A549 (cell line): ENCODE data around the gene DUOX1. TPM values are rescaled to one million over a fixed set of nuclear protein-coding genes. Genes with fewer than 3 reads are reported as not detected.

Source experiments
- ATAC-seq, 2 experiments: fragments of 200-7000 bp in 1 of 2; fragments of >200 bp in 1 of 2; cut with Nextera tagmentation in 1 of 2; cut with Tn5 transposase in 1 of 2; 3 replicates each; pipeline versions ENCODE4 v1.8.0 to v1.9.1; 2018 to 2020; ENCODE audit warnings: mild to moderate bottlenecking in 1 of 2, moderate library complexity in 1 of 2
- CTCF ChIA-PET: fragments of 300-600 bp; sonication (Branson Sonifier 250); formaldehyde crosslinking; extraction: SDS; loops from one replicate; lab custom pipeline; 2021; ENCODE audit warnings: antibody characterized with exemption, inconsistent platforms; lab: Yijun Ruan, JAX
- POLR2A ChIA-PET: fragments of 350-600 bp; formaldehyde crosslinking; extraction: SDS; loops from one replicate; lab custom pipeline; 2021; ENCODE audit warnings: antibody characterized with exemption, inconsistent platforms; lab: Yijun Ruan, JAX
- DNase-seq, 2 experiments: peaks; one replicate each; pipeline versions ENCODE4 v3.0.0 to v3.0.0-alpha.2; 2011 to 2016; ENCODE audit warnings: low read depth in 1 of 2, low spot score in 1 of 2
- FAIRE-seq: peaks from 2 replicates; lab custom pipeline; 2011; peaks lifted over from hg19 to GRCh38; lab: Jason Lieb, UNC
- H3K27ac ChIP-seq, 2 experiments: fragments of >200 bp; sonication (Bioruptor Twin); formaldehyde crosslinking; 3 replicates each; pipeline ENCODE4 v1.5.1; 2016 to 2017
- H3K4me1 ChIP-seq: fragments of >200 bp; sonication (Bioruptor Twin); formaldehyde crosslinking; 3 replicates; pipeline ENCODE4 v1.6.1; 2016
- H3K4me2 ChIP-seq: fragments of >200 bp; sonication (Bioruptor Twin); formaldehyde crosslinking; 3 replicates; pipeline ENCODE4 v1.6.1; 2016
- H3K4me3 ChIP-seq: fragments of >200 bp; sonication (Bioruptor Twin); formaldehyde crosslinking; 3 replicates; pipeline ENCODE4 v1.5.1; 2016
- H3K9me3 ChIP-seq: fragments of >200 bp; sonication (Bioruptor Twin); formaldehyde crosslinking; 3 replicates; pipeline ENCODE4 v1.6.1; 2016
- CBX2 ChIP-seq: fragments of 200-600 bp; sonication (generic); IDR thresholded peaks from 2 replicates; pipeline ENCODE4 v1.6.1; 2016; ENCODE audit warnings: low read depth, mild to moderate bottlenecking, borderline replicate concordance
- CHD4 ChIP-seq: fragments of 200-600 bp; sonication (generic); IDR thresholded peaks from 2 replicates; pipeline ENCODE4 v1.6.1; 2016; ENCODE audit warnings: antibody characterized with exemption, mild to moderate bottlenecking, borderline replicate concordance
- CTCF ChIP-seq: fragments of >200 bp; sonication (Bioruptor Twin); formaldehyde crosslinking; IDR thresholded peaks from 3 replicates; pipeline ENCODE4 v1.5.1; 2016
- E2F6 ChIP-seq: IDR thresholded peaks from 2 replicates; pipeline ENCODE4 v1.6.1; 2012; ENCODE audit warnings: low read depth, borderline replicate concordance
- EHMT2 ChIP-seq: fragments of 200-600 bp; sonication (generic); IDR thresholded peaks from 2 replicates; pipeline ENCODE4 v1.6.1; 2016; ENCODE audit warnings: antibody characterized with exemption, low read depth, mild to moderate bottlenecking, moderate library complexity
- FOSL2 ChIP-seq, 2 experiments: fragments of 450-650 bp in 1 of 2; fragments of >200 bp in 1 of 2; sonication (Bioruptor Twin) in 1 of 2; formaldehyde crosslinking; IDR thresholded peaks; 2 replicates each; pipeline versions ENCODE4 v1.5.0 to v1.6.1; 2016 to 2020; ENCODE audit warnings: mild to moderate bottlenecking in 1 of 2, moderate library complexity in 1 of 2
- HDAC2 ChIP-seq: fragments of 200-600 bp; sonication (generic); IDR thresholded peaks from 2 replicates; pipeline ENCODE4 v1.6.1; 2016
- HES2 ChIP-seq: fragments of >200 bp; sonication (Bioruptor Twin); formaldehyde crosslinking; IDR thresholded peaks from 2 replicates; pipeline ENCODE4 v1.6.1; 2016
- HEYL ChIP-seq: fragments of 250-450 bp; sonication (Bioruptor Pico); IDR thresholded peaks from 2 replicates; pipeline ENCODE4 v1.8.0; 2021; ENCODE audit warnings: mild to moderate bottlenecking, moderate library complexity
- MAX ChIP-seq: IDR thresholded peaks from 2 replicates; pipeline ENCODE4 v1.6.1; 2012
- MAZ ChIP-seq: fragments of 150-350 bp; IDR thresholded peaks from 2 replicates; pipeline ENCODE4 v1.6.1; 2014; ENCODE audit warnings: antibody characterized with exemption, low read depth, low read length, borderline replicate concordance
- NFE2L2 ChIP-seq: fragments of 150-350 bp; conservative IDR thresholded peaks from 2 replicates; pipeline ENCODE4 v1.6.1; 2014; ENCODE audit warnings: low read length
- NPAS2 ChIP-seq: fragments of 250-450 bp; sonication (Bioruptor Pico); IDR thresholded peaks from 2 replicates; pipeline ENCODE4 v1.8.0; 2022; ENCODE audit warnings: mild to moderate bottlenecking, moderate library complexity, borderline replicate concordance
- NR3C1 ChIP-seq: fragments of >200 bp; sonication (Bioruptor Twin); formaldehyde crosslinking; IDR thresholded peaks from 3 replicates; pipeline ENCODE4 v1.6.1; 2017
- RAD21 ChIP-seq, 2 experiments: fragments of >200 bp in 1 of 2; sonication (Bioruptor Twin) in 1 of 2; formaldehyde crosslinking in 1 of 2; IDR thresholded peaks in 1 of 2; conservative IDR thresholded peaks in 1 of 2; 2 replicates in 1 of 2; 3 replicates in 1 of 2; pipeline ENCODE4 v1.6.1; 2012 to 2018; ENCODE audit warnings: inconsistent platforms in 1 of 2
- RARB ChIP-seq: fragments of 250-450 bp; sonication (Bioruptor Pico); IDR thresholded peaks from 2 replicates; pipeline ENCODE4 v1.8.0; 2021; ENCODE audit warnings: mild to moderate bottlenecking, moderate library complexity
- RFX5 ChIP-seq: fragments of 450-650 bp; IDR thresholded peaks from 2 replicates; pipeline ENCODE4 v1.7.1; 2014; ENCODE audit warnings: antibody characterized with exemption, mild to moderate bottlenecking, moderate library complexity
- TP53 ChIP-seq: fragments of 250-450 bp; sonication (Bioruptor Pico); IDR thresholded peaks from 2 replicates; pipeline ENCODE4 v1.5.0; 2021; ENCODE audit warnings: mild to moderate bottlenecking, moderate library complexity
- USF2 ChIP-seq: fragments of 450-650 bp; IDR thresholded peaks from 2 replicates; pipeline ENCODE4 v1.6.1; 2014; ENCODE audit warnings: antibody characterized with exemption
- ZNF302 ChIP-seq: fragments of 250-450 bp; sonication (Bioruptor Pico); IDR thresholded peaks from 2 replicates; pipeline ENCODE4 v1.9.0; 2021; ENCODE audit warnings: inconsistent platforms, mild to moderate bottlenecking, moderate library complexity
- ZSCAN20 ChIP-seq: fragments of 250-450 bp; sonication (Bioruptor Pico); IDR thresholded peaks from 2 replicates; pipeline ENCODE4 v1.8.0; 2022; ENCODE audit warnings: mild to moderate bottlenecking, moderate library complexity
- WGBS: methylation state at CpG from one replicate; pipeline ENCODE4 v1.1.6; 2017; ENCODE audit errors: missing lambda C conversion rate; 5-methylcytosine and 5-hydroxymethylcytosine counted together
- polyA plus RNA-seq, 4 experiments: library from polyadenylated mRNA; depleted of rRNA in 3 of 4; stranded (reverse); fragments of >200 nt; fragmentation: RNase III in 1 of 4; extraction: RNeasy Plus Mini Kit Qiagen cat#74134 plus additional on column Dnase treatment in 1 of 4; gene quantifications; 2 replicates in 3 of 4; 3 replicates in 1 of 4; pipeline ENCODE4 v1.2.3, GENCODE V29; 2011 to 2017

Gene DUOX1
- polyA plus RNA-seq, 2 of the 4 experiments (the other 2 are of a cell fraction): not detected

GRCh38 chr15:45132844-45133560 lies 3.2 kb downstream of the DUOX1 start:
- ChIA-PET POLR2A (no interaction called here), CTCF (interaction anchor here (0.9 to 2.1 kb wide), 3 partner anchors 11 to 30 kb away, joined by 4 to 6 read pairs (median 5); no protein-coding TSS in a partner anchor)
- H3K4me1 ChIP-seq: no peaks in the 10 kb centered on the region
- H3K27ac ChIP-seq: no peak overlapping the region
- H3K9me3 ChIP-seq: no peaks in the 10 kb centered on the region
- no peak overlapping the region for H3K4me3 ChIP-seq
- FAIRE-seq: no peak
- no peak overlapping the region for H3K4me2 ChIP-seq
- peak in 1 of 2 experiments; percentile 17; a peak in 2 of 6 replicates for ATAC-seq
- TF ChIP-seq RFX5 (no peak), HES2 (no peak), FOSL2 (IDR thresholded peaks at IDR 0.05) (no peak), FOSL2 (CRISPR knock-in tag; IDR thresholded peaks at IDR 0.05) (no peak)
- TF ChIP-seq, all 56 proteins: peak for 0
- 71% methylated on average over 3 of the region's 3 CpGs for WGBS
- no peak for DNase-seq

- WGBS: 74% methylated on average over 5 of the region's 5 CpGs
These were observed 3.7 kb downstream of the DUOX1 start for GRCh38 chr15:45133561-45133920.

GRCh38 chr15:45134046-45134445 lies 4.3 kb downstream of the DUOX1 start:
- DNase-seq: no peak
- WGBS: 70% methylated on average over 3 of the region's 7 CpGs

More at GRCh38 chr15:45133561-45133920, 3.7 kb downstream of the DUOX1 start:
- POLR2A ChIA-PET: no interaction called here
- FAIRE-seq: no peak
- Histone ChIP-seq H3K4me1 (no peaks in the 10 kb centered on the region), H3K4me2 (no peak overlapping the region), H3K4me3 (no peak overlapping the region), H3K27ac (no peak overlapping the region), H3K9me3 (no peaks in the 10 kb centered on the region)
- TF ChIP-seq CHD4: no peak
- no peak for TF ChIP-seq NR3C1
- no peak for TF ChIP-seq CTCF
- TF ChIP-seq EHMT2: no peak
- TF ChIP-seq NPAS2 (CRISPR knock-in tag): no peak
- TF ChIP-seq MAZ: no peak
- no peak for TF ChIP-seq E2F6
- no peak for TF ChIP-seq HES2
- TF ChIP-seq ZNF302 (CRISPR knock-in tag): no peak
- no peak for TF ChIP-seq RARB (CRISPR knock-in tag)
- TF ChIP-seq USF2: no peak
- no peak for TF ChIP-seq ZSCAN20 (CRISPR knock-in tag)
- TF ChIP-seq RAD21 (conservative IDR thresholded peaks at IDR 0.05 in 1 of 2, IDR thresholded peaks at IDR 0.05 in 1 of 2): no peak
- TF ChIP-seq CBX2: no peak
- ATAC-seq: no peak
- no peak for DNase-seq
- CTCF ChIA-PET: interaction anchor here (1.6 to 2.1 kb wide), 2 partner anchors 12 to 15 kb away, joined by 4 to 6 read pairs; no protein-coding TSS in a partner anchor

More at GRCh38 chr15:45134046-45134445, 4.3 kb downstream of the DUOX1 start:
- no peaks in the 10 kb centered on the region for H3K9me3 ChIP-seq
- TF ChIP-seq HDAC2: no peak
- no peak for TF ChIP-seq EHMT2
- TF ChIP-seq MAX: no peak
- no peak for TF ChIP-seq ZSCAN20 (CRISPR knock-in tag)
- TF ChIP-seq NPAS2 (CRISPR knock-in tag): no peak
- no peak for TF ChIP-seq NFE2L2
- TF ChIP-seq TP53 (CRISPR knock-in tag): no peak
- no peak for TF ChIP-seq HEYL (CRISPR knock-in tag)
- FAIRE-seq: no peak
- no peak overlapping the region for H3K27ac ChIP-seq
- no peak for ATAC-seq
- H3K4me3 ChIP-seq: no peak overlapping the region
- H3K4me2 ChIP-seq: no peak overlapping the region
- H3K4me1 ChIP-seq: no peaks in the 10 kb centered on the region
- CTCF ChIA-PET: interaction anchor here (2.1 kb wide), 1 partner anchor 16 kb away, joined by 6 read pairs; no protein-coding TSS in a partner anchor
- POLR2A ChIA-PET: no interaction called here
